IMR-90 (cell line): Measurements from ENCODE around the gene UAP1. TPM values are rescaled to one million over a fixed set of nuclear protein-coding genes. Genes with fewer than 3 reads are reported as not detected.

ENCODE experiments used
- ATAC-seq: fragments of 200-7000 bp; cut with Tn5 transposase; 2 replicates; pipeline ENCODE4 v1.9.1; 2020; ENCODE audit warnings: low read depth, mild to moderate bottlenecking, moderate library complexity
- BruUV-seq: library from RNA; stranded (reverse); fragments of 400-500 nt; replicated peaks from 2 replicates; lab custom pipeline; 2021; lab: Mats Ljungman, UMichigan
- CTCF ChIA-PET: fragments of 300-600 bp; formaldehyde crosslinking; extraction: SDS; loops from one replicate; lab custom pipeline; 2021; ENCODE audit warnings: antibody characterized with exemption; lab: Yijun Ruan, JAX
- POLR2A ChIA-PET: fragments of 300-600 bp; sonication (Branson Sonifier 250); formaldehyde crosslinking; loops from one replicate; lab custom pipeline; 2022; ENCODE audit warnings: antibody characterized with exemption; ENCODE audit not compliant: unreplicated experiment; lab: Charles Lee
- DNase-seq: peaks from one replicate; pipeline ENCODE4 v3.0.0; 2013
- H2AFZ ChIP-seq: replicated peaks from 2 replicates; pipeline ENCODE3; 2013; ENCODE audit warnings: low read length, mild to moderate bottlenecking; ENCODE audit not compliant: poor library complexity
- H2AK5ac ChIP-seq: 2 replicates; pipeline ENCODE4 v1.6.1; 2013; ENCODE audit warnings: low read depth, low read length, inconsistent platforms
- H2AK9ac ChIP-seq: replicated peaks from 2 replicates; pipeline ENCODE3; 2013; ENCODE audit warnings: mild to moderate bottlenecking, low read depth, low read length, moderate library complexity; ENCODE audit not compliant: poor library complexity
- H2BK120ac ChIP-seq: 2 replicates; pipeline ENCODE4 v1.6.1; 2013; ENCODE audit warnings: low read depth, low read length, inconsistent platforms
- H2BK15ac ChIP-seq: 3 replicates; pipeline ENCODE4 v1.6.1; 2013; ENCODE audit warnings: low read depth, low read length, inconsistent platforms
- H2BK20ac ChIP-seq: 2 replicates; pipeline ENCODE4 v1.6.1; 2013; ENCODE audit warnings: low read depth, mild to moderate bottlenecking, inconsistent platforms, low read length, moderate library complexity
- H2BK5ac ChIP-seq: 2 replicates; pipeline ENCODE4 v1.6.1; 2013; ENCODE audit warnings: mild to moderate bottlenecking, low read depth, low read length, inconsistent platforms; ENCODE audit not compliant: poor library complexity, severe bottlenecking
- H3K14ac ChIP-seq: replicated peaks from 2 replicates; pipeline ENCODE4 v1.6.1; 2013; ENCODE audit warnings: low read depth, low read length, inconsistent platforms
- H3K18ac ChIP-seq: 2 replicates; pipeline ENCODE4 v1.6.1; 2013; ENCODE audit warnings: low read depth, low read length, control low read depth
- H3K23ac ChIP-seq: 2 replicates; pipeline ENCODE4 v1.6.1; 2013; ENCODE audit warnings: low read depth, low read length, inconsistent platforms
- H3K27ac ChIP-seq: 2 replicates; pipeline ENCODE4 v1.5.1; 2013; ENCODE audit warnings: mild to moderate bottlenecking, control low read depth, low read length; ENCODE audit not compliant: insufficient read depth
- H3K27me3 ChIP-seq: 2 replicates; pipeline ENCODE4 v1.6.1; 2013; ENCODE audit warnings: low read length; ENCODE audit not compliant: control insufficient read depth, insufficient read depth
- H3K36me3 ChIP-seq: 2 replicates; pipeline ENCODE4 v1.6.1; 2013; ENCODE audit warnings: low read length, mixed read lengths; ENCODE audit not compliant: control insufficient read depth, insufficient read depth
- H3K4ac ChIP-seq: 2 replicates; pipeline ENCODE4 v1.6.1; 2013; ENCODE audit warnings: low read depth, low read length, inconsistent platforms
- H3K4me1 ChIP-seq: 2 replicates; pipeline ENCODE4 v1.6.1; 2013; ENCODE audit warnings: low read length, mixed read lengths; ENCODE audit not compliant: control insufficient read depth, insufficient read depth
- H3K4me2 ChIP-seq: 2 replicates; pipeline ENCODE4 v1.6.1; 2013; ENCODE audit warnings: low read depth, mild to moderate bottlenecking, control low read depth, low read length, moderate library complexity
- H3K4me3 ChIP-seq: 2 replicates; pipeline ENCODE4 v1.5.1; 2013; ENCODE audit warnings: low read depth, mild to moderate bottlenecking, control low read depth, low read length, moderate library complexity; ENCODE audit not compliant: insufficient read depth
- H3K56ac ChIP-seq: 2 replicates; pipeline ENCODE4 v1.6.1; 2013; ENCODE audit warnings: low read length, inconsistent platforms; ENCODE audit not compliant: insufficient read depth; ENCODE audit errors: extremely low read depth
- H3K79me1 ChIP-seq, 2 experiments: 2 replicates each; pipeline ENCODE4 v1.6.1; 2013; ENCODE audit warnings: low read length in 2 of 2, inconsistent platforms in 1 of 2, low read depth in 1 of 2
- H3K9ac ChIP-seq: 2 replicates; pipeline ENCODE4 v1.6.1; 2013; ENCODE audit warnings: low read depth, low read length, control low read depth
- H3K9me1 ChIP-seq: 2 replicates; pipeline ENCODE4 v1.6.1; 2013; ENCODE audit warnings: low read length, inconsistent platforms; ENCODE audit not compliant: insufficient read depth
- H3K9me3 ChIP-seq: 2 replicates; pipeline ENCODE4 v1.6.1; 2013; ENCODE audit warnings: low read length; ENCODE audit not compliant: control insufficient read depth, insufficient read depth
- H4K20me1 ChIP-seq: 2 replicates; pipeline ENCODE4 v1.6.1; 2013; ENCODE audit warnings: low read length, inconsistent platforms; ENCODE audit not compliant: insufficient read depth
- H4K5ac ChIP-seq: 2 replicates; pipeline ENCODE4 v1.6.1; 2013; ENCODE audit warnings: mild to moderate bottlenecking, low read depth, low read length, control low read depth
- H4K8ac ChIP-seq, 2 experiments: 2 replicates each; pipeline ENCODE4 v1.6.1; 2013; ENCODE audit warnings: low read depth in 2 of 2, low read length in 2 of 2, control low read depth in 1 of 2, inconsistent platforms in 1 of 2
- H4K91ac ChIP-seq: 2 replicates; pipeline ENCODE4 v1.6.1; 2013; ENCODE audit warnings: low read depth, low read length, inconsistent platforms; ENCODE audit not compliant: insufficient read depth
- BHLHE40 ChIP-seq: fragments of 150-350 bp; IDR thresholded peaks from 2 replicates; pipeline ENCODE4 v1.6.1; 2016; ENCODE audit warnings: mild to moderate bottlenecking, low read depth, low read length
- CEBPB ChIP-seq: IDR thresholded peaks from 2 replicates; pipeline ENCODE4 v1.6.1; 2012; ENCODE audit warnings: low read depth, low read length, improper control_type of control experiment
- CHD1 ChIP-seq: IDR thresholded peaks from 2 replicates; pipeline ENCODE4 v1.6.1; 2012; ENCODE audit warnings: low read depth, low read length, improper control_type of control experiment
- FOS ChIP-seq: fragments of 150-350 bp; IDR thresholded peaks from 2 replicates; pipeline ENCODE4 v1.6.1; 2016; ENCODE audit warnings: low read depth, low read length
- MAFK ChIP-seq: IDR thresholded peaks from 2 replicates; pipeline ENCODE4 v1.6.1; 2012; ENCODE audit warnings: low read depth, low read length, improper control_type of control experiment
- MAZ ChIP-seq: IDR thresholded peaks from 2 replicates; pipeline ENCODE4 v1.6.1; 2012; ENCODE audit warnings: low read depth, mild to moderate bottlenecking, low read length, improper control_type of control experiment, moderate library complexity, borderline replicate concordance
- MXI1 ChIP-seq: IDR thresholded peaks from 2 replicates; pipeline ENCODE4 v1.6.1; 2012; ENCODE audit warnings: low read depth, mild to moderate bottlenecking, low read length, moderate library complexity, borderline replicate concordance
- NFE2L2 ChIP-seq: fragments of 150-350 bp; IDR thresholded peaks from 2 replicates; pipeline ENCODE4 v1.6.1; 2016; ENCODE audit warnings: low read depth, mild to moderate bottlenecking, low read length
- POLR2A ChIP-seq: IDR thresholded peaks from 2 replicates; pipeline ENCODE4 v1.6.1; 2012; ENCODE audit warnings: mild to moderate bottlenecking, low read depth, low read length
- RAD21 ChIP-seq: IDR thresholded peaks from 2 replicates; pipeline ENCODE4 v1.6.1; 2012; ENCODE audit warnings: low read length, improper control_type of control experiment
- RFX5 ChIP-seq: IDR thresholded peaks from 2 replicates; pipeline ENCODE4 v1.8.0; 2012; ENCODE audit warnings: low read depth, mild to moderate bottlenecking, low read length, moderate library complexity
- SMC3 ChIP-seq: fragments of 150-350 bp; IDR thresholded peaks from 2 replicates; pipeline ENCODE4 v1.6.1; 2016; ENCODE audit warnings: low read depth, mild to moderate bottlenecking, antibody characterized with exemption, low read length, moderate library complexity
- WGBS, 2 experiments: methylation state at CpG; one replicate each; pipeline versions ENCODE4 v1.1.5 to v1.1.7; 2013; ENCODE audit warnings: missing lambda C conversion rate in 2 of 2; ENCODE audit not compliant: insufficient read length in 1 of 2; ENCODE audit errors: extremely low coverage in 2 of 2; 5-methylcytosine and 5-hydroxymethylcytosine counted together
- dilution Hi-C: fragments of 300-500 bp; cut with HindIII; formaldehyde crosslinking; loops from one replicate; pipeline ENCODE4 v1.14.3; 2018; ENCODE audit warnings: low sequenced_read_pairs; ENCODE audit not compliant: unreplicated experiment
- in situ Hi-C: fragments of 300-500 bp; cut with MboI; formaldehyde crosslinking; loops from 3 replicates; pipeline ENCODE4 v1.14.3; 2019; ENCODE audit warnings: low sequenced_read_pairs, inconsistent platforms, mixed read lengths
- intact Hi-C: fragments of 100-400 bp; cut with micrococcal nuclease; formaldehyde crosslinking; loops from 2 replicates; pipeline ENCODE4 v1.10.0; 2022
- polyA plus RNA-seq, 3 experiments: library from polyadenylated mRNA; depleted of rRNA; stranded (reverse); fragments of >200 nt; gene quantifications; 2 replicates each; pipeline ENCODE4 v1.2.3, GENCODE V29; 2012; ENCODE audit warnings: low replicate concordance in 1 of 3
- total RNA-seq: library from RNA; depleted of rRNA; stranded (reverse); fragments of >200 nt; gene quantifications from 2 replicates; pipeline ENCODE4 v1.2.3, GENCODE V29; 2012
- TF ChIP-seq, protein P1 (sequence below): fragments of 150-350 bp; IDR thresholded peaks from 2 replicates; pipeline ENCODE4 v1.6.1; 2017; ENCODE audit warnings: mild to moderate bottlenecking, antibody characterized with exemption, low read length, low read depth
- TF ChIP-seq, protein P2 (sequence below): fragments of 150-350 bp; IDR thresholded peaks from 2 replicates; pipeline ENCODE4 v1.6.1; 2016; ENCODE audit warnings: low read depth, mild to moderate bottlenecking, low read length, moderate library complexity, borderline replicate concordance
- TF ChIP-seq, protein P3 (sequence below): conservative IDR thresholded peaks from 2 replicates; pipeline ENCODE4 v1.5.1; 2012; ENCODE audit warnings: mild to moderate bottlenecking, low read depth, low read length, improper control_type of control experiment

Gene UAP1
- total and polyA plus RNA-seq, 2 of the 4 experiments (the other 2 are of a cell fraction): 93.4 to 196 TPM

DNA sequence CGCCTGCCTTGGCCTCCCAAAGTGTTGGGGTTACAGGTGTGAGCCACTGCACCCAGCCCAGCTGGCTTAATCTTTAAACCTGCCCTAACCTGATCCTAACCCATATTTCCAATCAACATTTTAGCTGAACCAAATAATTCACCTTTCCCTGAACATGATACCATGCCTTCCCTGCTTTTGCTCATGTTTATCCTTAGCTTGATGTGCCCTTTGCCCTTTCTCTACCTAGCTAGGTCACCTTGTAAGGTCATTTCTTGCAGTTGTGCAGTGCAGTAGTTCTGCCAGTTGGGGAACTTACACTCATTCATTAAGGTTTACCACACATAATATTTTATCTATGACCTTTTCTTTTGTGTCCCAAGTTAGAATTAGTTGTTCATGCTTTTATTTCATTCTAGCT is 5.3 kb downstream of the UAP1 start:
- Histone ChIP-seq H3K23ac (peak overlapping the region; percentile 41; the same call in 1 of the 2 replicates), H2AFZ (no peak overlapping the region), H3K4me2 (no peak overlapping the region), H3K4me1 (peaks cover 8% of the 10 kb centered on the region), H3K18ac (no peak overlapping the region), H4K8ac (no peak overlapping the region), H2BK120ac (no peak overlapping the region), H3K4ac (no peak overlapping the region), H4K5ac (no peak overlapping the region), H2BK20ac (no peak overlapping the region), H4K20me1 (peaks cover 34% of the 10 kb centered on the region), H3K27me3 (no peaks in the 10 kb centered on the region), H3K9me1 (peaks cover 9% of the 10 kb centered on the region), H2AK9ac (no peak overlapping the region), H3K27ac (no peak overlapping the region), H4K91ac (no peak overlapping the region), H2AK5ac (no peak overlapping the region), H2BK5ac (no peak overlapping the region), H3K9ac (no peak overlapping the region), H3K36me3 (peaks cover 9% of the 10 kb centered on the region), H3K9me3 (no peaks in the 10 kb centered on the region), H3K4me3 (no peak overlapping the region), H3K14ac (no peak overlapping the region), H3K56ac (no peak overlapping the region), H2BK15ac (no peak overlapping the region), H3K79me1 (peaks cover 7 to 52% of the 10 kb centered on the region in 2 experiments)
- no CpG with 5 or more reads among the region's 1 CpG for WGBS, 2 experiments
- dilution Hi-C loops (no loop called here), in situ Hi-C loops (no loop called here), intact Hi-C loops (no loop called here)
- TF ChIP-seq RAD21: no peak
- no peak for TF ChIP-seq MXI1
- no peak for TF ChIP-seq CHD1
- TF ChIP-seq, protein P1, sequence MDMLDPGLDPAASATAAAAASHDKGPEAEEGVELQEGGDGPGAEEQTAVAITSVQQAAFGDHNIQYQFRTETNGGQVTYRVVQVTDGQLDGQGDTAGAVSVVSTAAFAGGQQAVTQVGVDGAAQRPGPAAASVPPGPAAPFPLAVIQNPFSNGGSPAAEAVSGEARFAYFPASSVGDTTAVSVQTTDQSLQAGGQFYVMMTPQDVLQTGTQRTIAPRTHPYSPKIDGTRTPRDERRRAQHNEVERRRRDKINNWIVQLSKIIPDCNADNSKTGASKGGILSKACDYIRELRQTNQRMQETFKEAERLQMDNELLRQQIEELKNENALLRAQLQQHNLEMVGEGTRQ: no peak
- TF ChIP-seq FOS: no peak
- TF ChIP-seq, protein P2, sequence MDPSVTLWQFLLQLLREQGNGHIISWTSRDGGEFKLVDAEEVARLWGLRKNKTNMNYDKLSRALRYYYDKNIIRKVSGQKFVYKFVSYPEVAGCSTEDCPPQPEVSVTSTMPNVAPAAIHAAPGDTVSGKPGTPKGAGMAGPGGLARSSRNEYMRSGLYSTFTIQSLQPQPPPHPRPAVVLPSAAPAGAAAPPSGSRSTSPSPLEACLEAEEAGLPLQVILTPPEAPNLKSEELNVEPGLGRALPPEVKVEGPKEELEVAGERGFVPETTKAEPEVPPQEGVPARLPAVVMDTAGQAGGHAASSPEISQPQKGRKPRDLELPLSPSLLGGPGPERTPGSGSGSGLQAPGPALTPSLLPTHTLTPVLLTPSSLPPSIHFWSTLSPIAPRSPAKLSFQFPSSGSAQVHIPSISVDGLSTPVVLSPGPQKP: no peak
- TF ChIP-seq POLR2A: no peak
- no peak for TF ChIP-seq NFE2L2
- TF ChIP-seq MAZ: no peak
- TF ChIP-seq BHLHE40: no peak
- TF ChIP-seq RFX5: no peak
- no peak for TF ChIP-seq CEBPB
- TF ChIP-seq SMC3: no peak
- TF ChIP-seq, protein P3, sequence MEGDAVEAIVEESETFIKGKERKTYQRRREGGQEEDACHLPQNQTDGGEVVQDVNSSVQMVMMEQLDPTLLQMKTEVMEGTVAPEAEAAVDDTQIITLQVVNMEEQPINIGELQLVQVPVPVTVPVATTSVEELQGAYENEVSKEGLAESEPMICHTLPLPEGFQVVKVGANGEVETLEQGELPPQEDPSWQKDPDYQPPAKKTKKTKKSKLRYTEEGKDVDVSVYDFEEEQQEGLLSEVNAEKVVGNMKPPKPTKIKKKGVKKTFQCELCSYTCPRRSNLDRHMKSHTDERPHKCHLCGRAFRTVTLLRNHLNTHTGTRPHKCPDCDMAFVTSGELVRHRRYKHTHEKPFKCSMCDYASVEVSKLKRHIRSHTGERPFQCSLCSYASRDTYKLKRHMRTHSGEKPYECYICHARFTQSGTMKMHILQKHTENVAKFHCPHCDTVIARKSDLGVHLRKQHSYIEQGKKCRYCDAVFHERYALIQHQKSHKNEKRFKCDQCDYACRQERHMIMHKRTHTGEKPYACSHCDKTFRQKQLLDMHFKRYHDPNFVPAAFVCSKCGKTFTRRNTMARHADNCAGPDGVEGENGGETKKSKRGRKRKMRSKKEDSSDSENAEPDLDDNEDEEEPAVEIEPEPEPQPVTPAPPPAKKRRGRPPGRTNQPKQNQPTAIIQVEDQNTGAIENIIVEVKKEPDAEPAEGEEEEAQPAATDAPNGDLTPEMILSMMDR: no peak
- no peak for TF ChIP-seq MAFK
- CTCF ChIA-PET: no interaction called here
- no TSS peak for BruUV-seq
- ATAC-seq (no peak), DNase-seq (no peak)
- POLR2A ChIA-PET: no interaction called here
